Ramos (cell line): Measurements from ENCODE around the gene TNNT2.

ENCODE experiments used
- in situ Hi-C: fragments of 300-500 bp; cut with MboI; formaldehyde crosslinking; loops from one replicate; pipeline ENCODE4 v1.14.3; 2022; ENCODE audit warnings: low sequenced_read_pairs; ENCODE audit not compliant: unreplicated experiment

The TNNT2 gene

DNA sequence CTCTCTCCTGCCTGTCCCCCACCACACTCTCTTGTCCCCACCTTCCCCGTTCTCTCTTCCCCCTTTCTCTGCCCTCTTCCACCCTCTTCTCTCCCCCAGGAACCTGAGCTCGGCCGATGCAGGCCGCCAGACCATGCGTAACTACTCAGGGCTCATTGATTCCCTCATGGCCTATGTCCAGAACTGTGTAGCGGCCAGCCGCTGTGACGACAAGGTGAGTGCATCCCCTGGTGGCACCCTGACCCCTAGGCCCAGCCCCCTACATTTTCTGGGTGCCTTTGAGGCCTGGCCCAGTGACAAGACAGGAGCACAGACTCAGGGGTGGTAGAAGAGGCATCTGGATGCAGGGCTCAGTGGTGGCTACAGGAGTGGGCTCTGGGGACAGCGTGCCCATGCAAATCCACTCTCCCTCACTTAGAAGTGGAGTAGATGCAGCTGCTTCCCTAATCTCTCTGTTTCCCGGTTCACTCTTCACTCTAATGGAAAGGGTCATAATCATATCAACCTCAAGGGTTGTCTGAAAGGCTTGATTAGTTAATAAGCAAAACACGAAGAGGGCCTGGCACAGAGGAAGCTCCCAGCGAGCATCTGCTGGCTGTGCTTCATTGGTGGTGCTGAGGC is 57.2 kb downstream of the TNNT2 start:
- in situ Hi-C loops: no loop called here

DNA sequence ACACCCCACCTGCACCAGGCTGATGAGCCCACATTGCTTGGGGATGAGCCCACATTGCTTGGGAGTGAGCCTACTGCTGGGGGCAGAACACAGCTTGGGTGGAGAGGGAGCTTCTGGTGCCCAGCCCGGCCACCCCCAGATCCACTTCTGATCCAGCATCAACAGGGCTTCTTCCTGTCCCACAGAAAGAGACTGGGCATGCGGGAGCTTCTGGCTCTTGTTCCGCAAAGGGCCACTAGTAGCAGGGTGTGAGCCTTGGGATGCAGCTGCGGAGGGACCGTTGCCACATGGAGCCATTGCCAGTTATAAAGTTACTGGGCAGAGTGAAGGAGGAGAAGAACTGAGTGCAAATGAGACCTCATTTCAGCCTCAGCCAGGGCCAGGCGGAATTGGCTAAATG is 57.8 kb downstream of the TNNT2 start:
- in situ Hi-C loops: no loop called here

DNA sequence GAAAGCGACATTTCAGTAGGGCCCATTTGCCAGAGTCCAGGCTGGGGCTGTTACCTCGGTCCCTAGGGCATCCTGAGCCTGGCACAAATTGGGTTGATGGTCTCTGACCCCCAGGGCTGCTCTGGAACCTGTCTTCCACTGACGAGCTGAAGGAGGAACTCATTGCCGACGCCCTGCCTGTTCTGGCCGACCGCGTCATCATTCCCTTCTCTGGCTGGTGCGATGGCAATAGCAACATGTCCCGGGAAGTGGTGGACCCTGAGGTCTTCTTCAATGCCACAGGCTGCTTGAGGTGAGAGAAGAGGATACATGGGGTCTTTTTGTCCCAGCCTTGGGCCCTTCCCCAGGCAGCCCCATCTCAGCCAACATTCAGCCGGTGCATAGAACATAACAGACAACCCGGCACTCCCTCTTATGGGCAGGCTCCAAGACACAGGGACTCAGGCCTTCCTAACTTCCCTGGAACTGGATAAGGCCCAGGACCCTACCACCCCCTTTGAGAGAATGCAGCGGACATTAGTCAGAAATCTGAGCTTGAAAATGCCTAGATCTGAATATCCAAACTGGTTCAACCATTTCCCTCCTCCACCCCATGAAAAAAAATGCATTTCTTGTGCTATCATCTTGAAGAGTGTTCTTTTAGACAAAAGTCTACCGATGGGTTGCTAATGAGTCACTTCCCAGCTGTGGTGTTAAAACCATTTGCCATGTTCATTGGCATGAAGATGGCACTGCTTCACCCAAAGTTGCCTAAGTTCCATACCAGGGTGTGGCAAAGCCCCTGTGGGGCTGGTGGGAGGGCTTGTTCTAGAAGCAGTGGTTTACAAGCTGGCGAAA is 58.8 kb downstream of the TNNT2 start:
- in situ Hi-C loops: no loop called here

DNA sequence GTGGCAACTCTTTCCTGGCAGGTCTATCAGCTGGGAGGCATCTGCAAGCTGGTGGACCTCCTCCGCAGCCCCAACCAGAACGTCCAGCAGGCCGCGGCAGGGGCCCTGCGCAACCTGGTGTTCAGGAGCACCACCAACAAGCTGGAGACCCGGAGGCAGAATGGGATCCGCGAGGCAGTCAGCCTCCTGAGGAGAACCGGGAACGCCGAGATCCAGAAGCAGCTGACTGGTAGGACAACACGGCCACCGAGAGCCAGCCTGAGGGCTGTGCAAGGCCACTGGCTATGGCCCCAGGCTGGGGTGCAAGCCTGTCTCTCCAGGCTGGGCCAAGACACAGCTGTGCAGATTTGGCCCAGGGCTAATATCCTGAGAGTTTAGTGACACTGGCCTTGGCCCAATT is 59.9 kb downstream of the TNNT2 start:
- in situ Hi-C loops: no loop called here

DNA sequence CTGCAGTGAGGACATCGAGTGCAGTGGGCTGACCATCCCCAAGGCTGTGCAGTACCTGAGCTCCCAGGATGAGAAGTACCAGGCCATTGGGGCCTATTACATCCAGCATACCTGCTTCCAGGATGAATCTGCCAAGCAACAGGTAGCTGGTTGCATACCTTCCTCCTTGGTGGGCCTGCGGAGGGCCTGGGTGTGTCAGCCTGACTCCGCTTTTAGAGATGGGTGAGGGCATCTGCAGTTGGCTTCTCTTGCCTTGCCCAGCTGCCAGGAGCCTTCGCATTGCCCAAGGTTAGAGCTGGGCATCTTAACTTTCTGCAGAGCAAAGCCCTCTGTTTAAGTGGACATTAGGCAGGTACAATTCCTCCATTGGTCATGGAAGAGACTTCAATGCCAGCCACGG is 60.9 kb downstream of the TNNT2 start:
- in situ Hi-C loops: no loop called here

DNA sequence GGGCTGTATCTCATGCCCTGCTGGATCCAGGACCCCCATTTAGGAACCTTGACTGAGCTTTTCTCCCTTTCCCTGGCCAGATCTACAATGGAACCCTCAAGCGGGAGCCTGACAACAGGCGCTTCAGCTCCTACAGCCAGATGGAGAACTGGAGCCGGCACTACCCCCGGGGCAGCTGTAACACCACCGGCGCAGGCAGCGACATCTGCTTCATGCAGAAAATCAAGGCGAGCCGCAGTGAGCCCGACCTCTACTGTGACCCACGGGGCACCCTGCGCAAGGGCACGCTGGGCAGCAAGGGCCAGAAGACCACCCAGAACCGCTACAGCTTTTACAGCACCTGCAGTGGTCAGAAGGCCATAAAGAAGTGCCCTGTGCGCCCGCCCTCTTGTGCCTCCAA is 64.4 kb downstream of the TNNT2 start:
- in situ Hi-C loops: no loop called here

DNA sequence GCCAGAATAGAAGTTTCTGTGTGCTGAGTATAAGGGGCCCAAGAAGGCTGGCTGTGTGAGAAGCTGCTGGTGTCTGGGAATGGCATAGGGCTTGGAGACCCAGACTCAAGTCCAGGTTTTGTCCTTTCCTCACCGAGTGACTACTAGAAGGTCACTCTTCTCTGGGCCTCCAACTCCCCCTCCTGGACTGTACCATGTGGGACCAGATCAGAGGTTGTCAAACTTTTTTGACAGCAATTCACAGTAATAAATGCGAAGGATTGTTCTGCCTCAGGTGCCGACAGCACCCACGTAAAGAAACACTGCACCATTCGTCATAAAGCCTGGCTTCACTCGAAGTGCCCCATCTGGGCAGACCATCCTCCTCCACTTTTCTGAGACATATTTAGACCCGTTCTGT is 65.2 kb downstream of the TNNT2 start:
- in situ Hi-C loops: no loop called here

DNA sequence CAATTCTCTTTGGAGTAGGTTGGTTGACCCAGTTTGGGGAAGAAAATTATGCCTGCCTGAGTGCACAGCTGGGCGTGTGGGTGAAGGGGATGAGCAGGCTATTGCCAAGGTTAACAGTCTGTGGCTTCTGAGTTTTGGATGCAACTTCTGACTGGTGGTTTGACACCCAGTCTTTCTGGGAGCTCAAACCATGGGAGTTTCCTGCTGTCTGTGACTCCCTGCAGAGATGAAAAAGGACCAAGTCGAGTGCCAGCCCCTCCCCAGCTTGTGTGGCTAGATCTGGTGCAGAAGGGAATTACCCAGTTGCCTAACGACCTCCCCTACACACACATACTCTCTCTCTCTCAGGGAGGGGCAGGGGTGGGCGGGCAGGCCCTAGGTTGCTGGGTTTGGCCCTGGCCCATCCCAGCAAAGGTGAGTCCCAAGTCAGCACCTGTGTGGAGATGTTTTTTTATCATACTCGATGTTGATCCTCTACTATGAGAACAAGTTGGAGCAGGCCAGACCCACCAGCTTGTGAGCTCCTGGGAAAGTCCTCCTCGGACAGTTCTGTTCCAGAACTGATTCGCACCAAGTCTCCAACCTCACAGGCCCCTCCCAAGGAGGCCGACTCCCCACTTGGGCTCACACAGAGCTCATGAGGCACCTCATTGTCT is 66.0 kb downstream of the TNNT2 start:
- in situ Hi-C loops: no loop called here

DNA sequence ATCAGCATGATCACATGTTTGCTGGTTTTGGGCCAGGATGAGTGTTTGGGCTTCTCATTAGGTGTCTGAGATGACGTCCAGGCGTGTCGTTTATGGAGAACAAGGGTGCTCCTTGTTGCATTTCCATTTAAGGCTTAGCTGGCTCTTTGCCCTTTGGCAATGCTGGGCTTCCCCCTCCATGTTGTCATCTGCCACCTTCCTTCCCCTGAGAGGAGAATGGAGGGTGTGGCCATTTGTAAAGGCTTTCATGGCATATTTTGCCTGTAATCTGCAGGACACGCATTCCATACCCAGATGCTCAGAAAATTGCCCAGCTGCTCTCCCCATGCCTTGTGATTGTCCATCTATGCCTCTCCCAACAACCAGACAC is 66.5 kb downstream of the TNNT2 start:
- in situ Hi-C loops: no loop called here

DNA sequence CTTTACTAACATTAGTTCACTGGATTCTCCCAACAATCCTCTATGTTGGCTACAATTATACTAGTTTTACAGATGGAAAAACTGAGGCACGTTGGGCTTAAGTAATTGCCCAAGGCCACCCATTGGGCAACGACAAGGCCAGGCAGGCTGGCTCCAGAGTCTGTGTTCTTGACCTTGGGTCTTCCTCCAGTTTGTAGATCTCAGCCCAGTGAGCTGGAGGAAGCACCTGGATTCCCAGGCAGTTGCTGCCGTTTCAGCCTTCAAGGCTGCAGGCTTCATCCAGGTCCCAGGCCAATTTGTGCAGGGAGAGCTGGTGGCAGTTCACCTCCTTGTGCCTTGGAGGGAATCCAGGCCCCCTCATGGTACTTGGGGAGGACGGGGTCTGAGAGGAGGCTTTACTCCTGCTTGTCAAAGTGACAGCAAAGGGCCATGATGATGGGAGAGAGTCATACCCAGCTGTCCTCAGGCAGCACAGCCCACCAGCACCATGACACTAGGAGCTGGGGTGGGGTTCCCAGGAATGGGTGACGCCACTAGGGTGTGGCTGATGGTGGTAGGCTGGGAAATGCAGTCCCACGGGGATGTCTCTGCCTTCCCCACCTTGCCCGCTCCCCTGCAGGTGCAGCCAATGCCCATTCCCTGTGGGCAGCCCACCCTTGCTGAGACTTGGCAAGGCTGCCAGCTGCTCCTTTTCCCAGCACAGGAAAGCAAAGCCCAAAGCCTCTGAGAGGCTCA is 67.1 kb downstream of the TNNT2 start:
- in situ Hi-C loops: no loop called here

DNA sequence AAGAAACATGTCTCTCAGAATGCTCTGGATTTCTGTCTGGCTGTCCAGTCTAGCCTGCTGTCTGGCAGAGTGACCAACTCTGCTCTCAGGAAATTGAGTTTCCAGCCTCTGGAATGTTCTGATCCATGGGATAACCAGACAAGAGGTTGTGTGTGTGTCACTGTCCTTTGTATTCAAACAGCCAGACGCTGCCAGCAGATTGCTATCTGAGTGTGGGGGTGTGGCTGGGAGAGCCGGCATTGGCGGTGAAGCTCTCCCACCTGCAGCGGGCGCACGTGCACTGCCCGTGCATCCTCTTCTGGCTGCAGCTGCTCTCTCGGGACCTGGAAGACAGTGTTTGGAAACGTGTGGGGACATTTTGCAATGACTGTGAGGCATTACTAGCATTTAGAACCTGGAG is 68.1 kb downstream of the TNNT2 start:
- in situ Hi-C loops: no loop called here
